Thoracic aorta (tissue), 2 donors: ENCODE measurements around the gene PPP1R13B. TPM values are rescaled to one million over a fixed set of nuclear protein-coding genes. Genes with fewer than 3 reads are reported as not detected.

ENCODE experiments used
- ATAC-seq: fragments of 150-250 bp; one replicate; pipeline ENCODE4 v1.8.0; 2017; ENCODE audit warnings: low read depth; ENCODE audit not compliant: insufficient number of reproducible peaks, low FRiP score
- DNase-seq: peaks from one replicate; pipeline ENCODE4 v3.0.0-alpha.2; 2020; ENCODE audit warnings: low spot score
- H3K27ac ChIP-seq, 2 donors: fragments of 200-600 bp; sonication (generic); 1 replicate in 1 of 2; 2 replicates in 1 of 2; pipeline ENCODE4 v1.5.1; 2016; ENCODE audit warnings: mild to moderate bottlenecking in 2 of 2, moderate library complexity in 2 of 2
- H3K27me3 ChIP-seq: fragments of 200-600 bp; sonication (generic); replicated peaks from 2 replicates; pipeline ENCODE4 v1.6.0; 2016; ENCODE audit warnings: mild to moderate bottlenecking; ENCODE audit not compliant: insufficient read depth
- H3K36me3 ChIP-seq: fragments of 200-600 bp; sonication (generic); one replicate; pipeline ENCODE4 v1.5.1; 2016
- H3K4me1 ChIP-seq, 2 donors: fragments of 200-600 bp; sonication (generic); 1 replicate in 1 of 2; 2 replicates in 1 of 2; pipeline versions ENCODE4 v1.5.1 to v1.6.0; 2016; ENCODE audit warnings: low read depth in 2 of 2, mild to moderate bottlenecking in 1 of 2; ENCODE audit not compliant: control insufficient read depth in 1 of 2
- H3K4me3 ChIP-seq: fragments of 200-600 bp; sonication (generic); 2 replicates; pipeline ENCODE4 v1.5.1; 2016; ENCODE audit warnings: mild to moderate bottlenecking
- H3K9me3 ChIP-seq: fragments of 200-600 bp; sonication (generic); 2 replicates; pipeline ENCODE4 v1.5.1; 2016
- CTCF ChIP-seq: fragments of 200-600 bp; sonication (generic); IDR thresholded peaks from one replicate; pipeline ENCODE4 v1.5.1; 2019; ENCODE audit warnings: antibody characterized with exemption
- total RNA-seq, 2 donors: library from RNA; depleted of rRNA; stranded (reverse); fragments of >200 nt; gene quantifications; one replicate each; pipeline versions ENCODE4 v1.1.0 to v1.2.3, GENCODE V29; 2016

PPP1R13B gene
- total RNA-seq, 2 donors from 2014 or later, result 10.7 to 15.3 TPM

GRCh38 chr14:103735022-103735421, 112.4 kb downstream of the PPP1R13B start:
- H3K9me3 ChIP-seq, result no peaks in the 10 kb centered on the region
- H3K27me3 ChIP-seq, result no peaks in the 10 kb centered on the region
- ATAC-seq, result no peak

GRCh38 chr14:103734081-103734888, 113.1 kb downstream of the PPP1R13B start:
- no peak for DNase-seq

More at GRCh38 chr14:103735022-103735421, 112.4 kb downstream of the PPP1R13B start:
- no peak for TF ChIP-seq CTCF
- Histone ChIP-seq H3K27ac (peak overlapping the region; percentile 82 to 91), H3K36me3 (peaks cover 28% of the 10 kb centered on the region), H3K4me3 (no peak overlapping the region), H3K4me1 (peaks cover 21 to 61% of the 10 kb centered on the region in 2 donors)
- no peak for DNase-seq

GRCh38 chr14:103733651-103734050, 113.7 kb downstream of the PPP1R13B start:
- H3K4me1 ChIP-seq, result peaks cover 21 to 52% of the 10 kb centered on the region in 2 donors
- no peak overlapping the region for H3K27ac ChIP-seq
- DNase-seq (no peak), ATAC-seq (no peak)
- H3K9me3 ChIP-seq, result no peaks in the 10 kb centered on the region
- no peaks in the 10 kb centered on the region for H3K27me3 ChIP-seq
- no peak for TF ChIP-seq CTCF
- H3K4me3 ChIP-seq, result no peak overlapping the region
- H3K36me3 ChIP-seq, result peaks cover 42% of the 10 kb centered on the region

More at GRCh38 chr14:103734081-103734888, 113.1 kb downstream of the PPP1R13B start:
- H3K27me3 ChIP-seq, result no peaks in the 10 kb centered on the region
- H3K27ac ChIP-seq, result peak overlapping the region in 1 of 2 donors; percentile 91
- no peak for TF ChIP-seq CTCF
- no peak overlapping the region for H3K4me3 ChIP-seq
- no peak for ATAC-seq
- peaks cover 35% of the 10 kb centered on the region for H3K36me3 ChIP-seq
- H3K9me3 ChIP-seq, result no peaks in the 10 kb centered on the region
- peaks cover 21 to 58% of the 10 kb centered on the region in 2 donors for H3K4me1 ChIP-seq

GRCh38 chr14:103732868-103733620, 114.3 kb downstream of the PPP1R13B start:
- no peak overlapping the region for H3K27ac ChIP-seq
- TF ChIP-seq CTCF, result no peak
- no peaks in the 10 kb centered on the region for H3K27me3 ChIP-seq
- DNase-seq, result no peak
- H3K9me3 ChIP-seq, result no peaks in the 10 kb centered on the region
- H3K4me3 ChIP-seq, result no peak overlapping the region
- peaks cover 48% of the 10 kb centered on the region for H3K36me3 ChIP-seq
- no peak for ATAC-seq
- H3K4me1 ChIP-seq, result peaks cover 21 to 49% of the 10 kb centered on the region in 2 donors
